Transverse colon (tissue), 4 donors: Measurements from ENCODE around the gene TMEM132E. TPM values are rescaled to one million over a fixed set of nuclear protein-coding genes. Genes with fewer than 3 reads are reported as not detected.

Experiments
- DNase-seq: peaks from one replicate; pipeline ENCODE4 v3.0.0-alpha.2; 2019
- H3K27ac ChIP-seq, 4 donors: fragments of 200-600 bp; sonication (generic); 2 replicates each; pipeline ENCODE4 v1.5.1; 2016 to 2018; ENCODE audit warnings: inconsistent platforms in 4 of 4
- H3K27me3 ChIP-seq: fragments of 200-600 bp; sonication (generic); 2 replicates; pipeline ENCODE4 v1.5.1; 2017; ENCODE audit warnings: inconsistent platforms
- H3K36me3 ChIP-seq, 4 donors: fragments of 200-600 bp; sonication (generic); 2 replicates each; pipeline ENCODE4 v1.5.1; 2017 to 2019; ENCODE audit warnings: inconsistent platforms in 4 of 4
- H3K4me1 ChIP-seq, 4 donors: fragments of 200-600 bp; sonication (generic); 2 replicates each; pipeline ENCODE4 v1.5.1; 2017 to 2020; ENCODE audit warnings: inconsistent platforms in 4 of 4
- H3K4me3 ChIP-seq, 4 donors: fragments of 200-600 bp; sonication (generic); 1 replicate in 1 of 4; 2 replicates in 3 of 4; pipeline versions ENCODE4 v1.5.1 to v1.6.1; 2017 to 2019; ENCODE audit warnings: inconsistent platforms in 4 of 4
- H3K9me3 ChIP-seq, 2 donors: fragments of 200-600 bp; sonication (generic); 2 replicates each; pipeline ENCODE4 v1.5.1; 2017 to 2019; ENCODE audit warnings: inconsistent platforms in 2 of 2
- EP300 ChIP-seq: sonication (generic); formaldehyde crosslinking; IDR thresholded peaks from one replicate; pipeline ENCODE4 v1.6.1; 2017; ENCODE audit warnings: antibody characterized with exemption, low read depth
- POLR2A ChIP-seq: fragments of 450-650 bp; IDR thresholded peaks from one replicate; pipeline ENCODE4 v1.6.1; 2016; ENCODE audit warnings: antibody characterized with exemption, mild to moderate bottlenecking, moderate library complexity
- POLR2AphosphoS5 ChIP-seq, 3 donors: sonication (generic); formaldehyde crosslinking; IDR thresholded peaks; one replicate each; pipeline ENCODE4 v1.6.1; 2016; ENCODE audit warnings: antibody characterized with exemption in 3 of 3
- WGBS, 2 donors: methylation state at CpG; one replicate each; pipeline ENCODE4 v1.1.5; 2018; ENCODE audit warnings: low coverage in 1 of 2; 5-methylcytosine and 5-hydroxymethylcytosine counted together
- in situ Hi-C, 4 donors: fragments of 200-750 bp; cut with MboI; loops; one replicate each; pipeline versions ENCODE4 v1.15.0 to v1.15.1; 2017; ENCODE audit warnings: low sequenced_read_pairs in 3 of 4, low pct_ligation_motif_present in 1 of 4, low pct_unique_long_range_greater_than_20kb in 1 of 4
- intact Hi-C: fragments of 100-400 bp; cut with DNase I; formaldehyde crosslinking; loops from one replicate; pipeline ENCODE4 v1.15.1; 2023; ENCODE audit warnings: low total_unique reads
- total RNA-seq, 4 donors: library from RNA; depleted of rRNA; stranded (reverse); fragments of >200 nt; gene quantifications; one replicate each; pipeline ENCODE4 v1.1.0, GENCODE V29; 2016
- TF ChIP-seq, protein P1 (sequence below), 5 experiments: fragments of 200-600 bp in 3 of 5; fragments of 450-650 bp in 2 of 5; sonication (generic) in 3 of 5; IDR thresholded peaks; 1 replicate in 2 of 5; 2 replicates in 3 of 5; pipeline ENCODE4 v1.5.1; 2016 to 2017; ENCODE audit warnings: antibody characterized with exemption in 5 of 5, inconsistent platforms in 3 of 5, mild to moderate bottlenecking in 2 of 5, moderate library complexity in 1 of 5

TMEM132E gene
- total RNA-seq, 4 donors from 2014 or later = not detected

GRCh38 chr17:34617398-34617797, 38.0 kb downstream of the TMEM132E start:
- no peak for DNase-seq
- no peaks in the 10 kb centered on the region for H3K4me1 ChIP-seq
- no peaks in the 10 kb centered on the region for H3K9me3 ChIP-seq
- TF ChIP-seq EP300 = no peak
- TF ChIP-seq POLR2AphosphoS5 (IDR thresholded peaks at IDR 0.05) = no peak
- H3K27me3 ChIP-seq = peaks cover 14% of the 10 kb centered on the region
- no peak overlapping the region for H3K27ac ChIP-seq
- no peaks in the 10 kb centered on the region for H3K36me3 ChIP-seq
- intact Hi-C loops = no loop called here
- in situ Hi-C loops = no loop called here
- no peak overlapping the region for H3K4me3 ChIP-seq
- WGBS, 2 donors = 32 to 49% methylated on average over 4 of the region's 4 CpGs

DNA sequence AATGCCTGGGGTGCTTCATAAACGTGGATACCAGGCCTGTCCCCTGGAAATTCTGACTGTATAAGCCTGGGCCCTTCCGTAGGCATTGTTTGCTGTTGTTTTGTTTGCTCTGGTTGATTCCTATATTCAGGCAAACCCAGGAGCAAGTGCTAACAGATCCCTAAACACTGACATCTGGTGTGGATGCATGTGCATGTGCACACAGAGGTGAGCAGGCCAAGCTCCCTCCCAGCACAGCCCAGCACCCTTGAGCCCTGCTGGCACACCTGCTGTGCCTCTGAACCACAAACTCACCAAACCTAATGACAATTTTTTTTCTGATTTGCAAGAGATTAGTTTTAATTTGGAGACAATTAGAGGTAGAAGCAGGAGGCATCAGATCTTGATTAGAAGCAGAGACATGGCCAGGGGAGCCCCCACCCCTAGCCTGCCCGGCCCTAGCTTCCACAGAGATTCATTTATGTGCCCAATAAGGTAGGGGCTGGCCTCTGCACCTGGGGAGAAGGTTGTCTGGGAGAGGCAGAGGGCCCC, 40.4 kb downstream of the TMEM132E start:
- DNase-seq = no peak
- in situ Hi-C loops (no loop called here), intact Hi-C loops (no loop called here)
- Histone ChIP-seq H3K4me3 (no peak overlapping the region), H3K27me3 (peaks cover 28% of the 10 kb centered on the region), H3K9me3 (no peaks in the 10 kb centered on the region), H3K4me1 (no peaks in the 10 kb centered on the region), H3K27ac (no peak overlapping the region), H3K36me3 (no peaks in the 10 kb centered on the region)
- TF ChIP-seq, protein P1, sequence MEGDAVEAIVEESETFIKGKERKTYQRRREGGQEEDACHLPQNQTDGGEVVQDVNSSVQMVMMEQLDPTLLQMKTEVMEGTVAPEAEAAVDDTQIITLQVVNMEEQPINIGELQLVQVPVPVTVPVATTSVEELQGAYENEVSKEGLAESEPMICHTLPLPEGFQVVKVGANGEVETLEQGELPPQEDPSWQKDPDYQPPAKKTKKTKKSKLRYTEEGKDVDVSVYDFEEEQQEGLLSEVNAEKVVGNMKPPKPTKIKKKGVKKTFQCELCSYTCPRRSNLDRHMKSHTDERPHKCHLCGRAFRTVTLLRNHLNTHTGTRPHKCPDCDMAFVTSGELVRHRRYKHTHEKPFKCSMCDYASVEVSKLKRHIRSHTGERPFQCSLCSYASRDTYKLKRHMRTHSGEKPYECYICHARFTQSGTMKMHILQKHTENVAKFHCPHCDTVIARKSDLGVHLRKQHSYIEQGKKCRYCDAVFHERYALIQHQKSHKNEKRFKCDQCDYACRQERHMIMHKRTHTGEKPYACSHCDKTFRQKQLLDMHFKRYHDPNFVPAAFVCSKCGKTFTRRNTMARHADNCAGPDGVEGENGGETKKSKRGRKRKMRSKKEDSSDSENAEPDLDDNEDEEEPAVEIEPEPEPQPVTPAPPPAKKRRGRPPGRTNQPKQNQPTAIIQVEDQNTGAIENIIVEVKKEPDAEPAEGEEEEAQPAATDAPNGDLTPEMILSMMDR (IDR thresholded peaks at IDR 0.05) = no peak
- TF ChIP-seq POLR2AphosphoS5 (IDR thresholded peaks at IDR 0.05) = no peak
- no peak for TF ChIP-seq POLR2A
- TF ChIP-seq EP300 = no peak
- 58% methylated on average over 3 of the region's 3 CpGs; no CpG with 5 or more reads in 1 of the 2 donors for WGBS, 2 donors

DNA sequence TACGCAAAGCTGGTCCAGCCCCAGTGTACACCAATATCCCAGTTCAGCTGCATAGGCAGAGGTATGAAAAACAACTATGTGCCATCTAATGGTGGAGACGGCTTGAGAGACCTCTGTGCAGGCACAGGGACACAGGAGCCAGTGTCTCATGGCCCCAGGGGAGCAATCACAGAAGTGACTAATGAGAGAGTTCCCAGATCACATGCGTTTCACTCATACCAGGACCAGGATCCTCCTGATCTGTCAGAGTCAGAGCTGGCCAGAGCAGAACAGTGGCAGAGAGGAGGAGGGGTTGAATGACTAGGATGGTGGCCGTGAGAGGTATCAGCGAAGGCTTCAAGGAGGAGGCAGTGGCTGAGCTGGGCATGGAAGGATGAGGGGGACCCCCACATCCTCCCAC, 41.1 kb downstream of the TMEM132E start:
- Histone ChIP-seq H3K27me3 (peaks cover 35% of the 10 kb centered on the region), H3K4me1 (no peaks in the 10 kb centered on the region), H3K9me3 (no peaks in the 10 kb centered on the region), H3K27ac (no peak overlapping the region), H3K36me3 (no peaks in the 10 kb centered on the region), H3K4me3 (no peak overlapping the region)
- TF ChIP-seq, protein P1 (IDR thresholded peaks at IDR 0.05) = no peak
- TF ChIP-seq POLR2A (no peak), POLR2AphosphoS5 (IDR thresholded peaks at IDR 0.05) (no peak), EP300 (no peak)
- intact Hi-C loops = no loop called here
- DNase-seq = no peak
- in situ Hi-C loops = no loop called here
- WGBS, 2 donors = 80% methylated on average over 5 of the region's 5 CpGs; no CpG with 5 or more reads in 1 of the 2 donors

GRCh38 chr17:34622862-34623623, 43.7 kb downstream of the TMEM132E start:
- no peaks in the 10 kb centered on the region for H3K4me1 ChIP-seq
- H3K36me3 ChIP-seq = no peaks in the 10 kb centered on the region
- no peaks in the 10 kb centered on the region for H3K9me3 ChIP-seq
- in situ Hi-C loops = no loop called here
- WGBS, 2 donors = 80 to 83% methylated on average over 1 to 10 of the region's 10 CpGs
- TF ChIP-seq EP300 (no peak), POLR2AphosphoS5 (IDR thresholded peaks at IDR 0.05) (no peak), POLR2A (no peak)
- TF ChIP-seq, protein P1 (IDR thresholded peaks at IDR 0.05) = no peak
- H3K27me3 ChIP-seq = peaks cover 49% of the 10 kb centered on the region
- intact Hi-C loops = no loop called here
- H3K4me3 ChIP-seq = no peak overlapping the region
- H3K27ac ChIP-seq = no peak overlapping the region
- no peak for DNase-seq
